Small intestine (tissue), 7 donors: Measurements from ENCODE around the gene PRMT7. TPM values are rescaled to one million over a fixed set of nuclear protein-coding genes. Genes with fewer than 3 reads are reported as not detected.

Experiments used
- DNase-seq, 2 donors: peaks; one replicate each; pipeline versions ENCODE4 v3.0.0 to v3.0.0-alpha.2; 2013
- FAIRE-seq: peaks from 2 replicates; lab custom pipeline; 2012; peaks lifted over from hg19 to GRCh38; lab: Jason Lieb, UNC
- H3K27ac ChIP-seq, 3 donors: one replicate each; pipeline ENCODE4 v1.5.1; 2013; ENCODE audit warnings: low read length in 2 of 3, mild to moderate bottlenecking in 2 of 3, control low read depth in 1 of 3, inconsistent platforms in 1 of 3, low read depth in 1 of 3, moderate library complexity in 1 of 3
- H3K27me3 ChIP-seq, 3 donors: one replicate each; pipeline ENCODE4 v1.6.1; 2013; ENCODE audit warnings: low read length in 3 of 3, inconsistent platforms in 1 of 3; ENCODE audit not compliant: control insufficient read depth in 3 of 3, insufficient read depth in 3 of 3
- H3K36me3 ChIP-seq, 3 donors: one replicate each; pipeline ENCODE4 v1.6.1; 2013; ENCODE audit warnings: low read length in 3 of 3, inconsistent platforms in 1 of 3, low read depth in 1 of 3, mild to moderate bottlenecking in 1 of 3, moderate library complexity in 1 of 3; ENCODE audit not compliant: control insufficient read depth in 3 of 3, insufficient read depth in 2 of 3
- H3K4me1 ChIP-seq, 3 donors: one replicate each; pipeline ENCODE4 v1.6.1; 2013; ENCODE audit warnings: low read length in 2 of 3, inconsistent platforms in 1 of 3, low read depth in 1 of 3, mild to moderate bottlenecking in 1 of 3, moderate library complexity in 1 of 3; ENCODE audit not compliant: control insufficient read depth in 3 of 3, insufficient read depth in 2 of 3
- H3K4me3 ChIP-seq, 3 donors: one replicate each; pipeline ENCODE4 v1.5.1; 2013; ENCODE audit warnings: low read length in 3 of 3, control low read depth in 1 of 3, inconsistent platforms in 1 of 3, low read depth in 1 of 3, mild to moderate bottlenecking in 1 of 3, moderate library complexity in 1 of 3
- H3K9me3 ChIP-seq, 2 donors: one replicate each; pipeline ENCODE4 v1.6.1; 2013; ENCODE audit warnings: low read depth in 1 of 2, low read length in 1 of 2; ENCODE audit not compliant: control insufficient read depth in 2 of 2, insufficient read depth in 1 of 2
- WGBS, 3 donors: extraction: QIAGEN DNeasy Blood & Tissue Kit; methylation state at CpG; one replicate each; pipeline ENCODE4 v1.1.7; 2013; 5-methylcytosine and 5-hydroxymethylcytosine counted together
- polyA plus RNA-seq, 4 donors: library from polyadenylated mRNA; stranded (reverse) in 3 of 4; unstranded in 1 of 4; fragments of 200-250 nt in 3 of 4; fragments of 120-200 nt in 1 of 4; gene quantifications; one replicate each; pipeline versions ENCODE4 v1.2.1 to v1.2.3, GENCODE V29; 2013
- donor health status: healthy with polysubstance abuse.
- donor health status: control.
- donor health status: control.
- donor health status: Bipolar disorder and iron deficiency.
- donor health status: healthy.

PRMT7 gene
- polyA plus RNA-seq, 4 donors, result 13.6 to 46.3 (median 20.2) TPM

DNA sequence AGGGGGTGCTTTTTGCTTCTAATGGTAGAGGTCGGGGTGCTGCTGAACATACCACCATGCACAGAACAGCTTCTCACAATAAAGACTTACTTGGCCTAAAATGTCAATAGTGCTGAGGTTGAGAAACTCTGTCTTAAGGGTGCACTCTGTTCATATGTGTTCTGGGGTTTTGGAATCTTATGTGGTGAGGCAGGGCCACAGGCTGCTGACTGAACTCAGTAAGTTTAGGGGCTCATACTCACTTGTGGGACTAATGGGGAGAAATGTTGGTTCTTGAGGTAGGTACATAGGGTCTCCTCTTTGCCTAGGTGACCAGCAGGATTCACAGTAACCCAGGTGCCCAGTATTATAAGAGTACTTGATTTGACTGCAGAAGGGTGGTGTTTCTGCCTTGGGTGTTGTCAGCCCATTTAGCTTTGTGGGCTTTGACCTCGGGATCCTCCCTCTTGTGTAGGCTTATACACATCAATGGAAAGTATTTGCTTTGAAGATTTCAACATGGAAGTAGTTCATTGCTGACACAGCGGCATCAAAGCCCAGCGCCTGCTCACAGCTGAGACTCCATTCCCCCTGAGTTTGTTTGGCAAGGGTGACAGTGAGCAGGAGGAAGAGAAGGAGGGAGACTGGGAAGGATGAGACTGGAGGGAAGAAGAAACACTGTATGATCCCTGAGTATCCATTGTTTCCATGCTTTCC is 29.3 kb upstream of the PRMT7 start:
- DNase-seq, result no peak
- Histone ChIP-seq H3K4me3 (no peak overlapping the region), H3K36me3 (peaks cover 2 to 17% (median 4%) of the 10 kb centered on the region in 3 donors), H3K27ac (no peak overlapping the region), H3K4me1 (peaks cover 0 to 4% (median 0%) of the 10 kb centered on the region in 3 donors), H3K9me3 (no peaks in the 10 kb centered on the region), H3K27me3 (no peaks in the 10 kb centered on the region)
- FAIRE-seq, result no peak
- WGBS, 3 donors, result 76 to 80% (median 78%) methylated on average over 4 of the region's 4 CpGs

DNA sequence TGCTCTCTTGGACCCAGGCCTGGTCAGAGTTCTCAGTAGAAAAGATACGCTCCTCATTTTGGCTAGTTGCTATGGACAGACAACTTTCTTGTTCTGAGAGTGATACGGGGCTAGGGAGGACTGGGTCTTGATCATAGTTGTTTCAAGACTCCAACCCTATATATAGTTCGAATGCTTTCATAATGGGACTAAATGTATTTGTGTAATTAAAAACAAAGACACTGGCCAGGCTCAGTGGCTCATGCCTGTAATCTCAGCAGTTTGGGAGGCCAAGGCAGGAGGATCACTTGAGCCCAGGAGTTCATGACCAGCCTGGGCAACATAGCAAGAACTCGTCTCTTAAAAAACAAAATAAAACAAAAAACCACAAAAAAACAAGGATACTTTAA is 28.8 kb upstream of the PRMT7 start:
- Histone ChIP-seq H3K27ac (no peak overlapping the region), H3K4me1 (peaks cover 0 to 4% (median 0%) of the 10 kb centered on the region in 3 donors), H3K36me3 (peaks cover 2 to 17% (median 4%) of the 10 kb centered on the region in 3 donors), H3K9me3 (no peaks in the 10 kb centered on the region), H3K27me3 (no peaks in the 10 kb centered on the region), H3K4me3 (no peak overlapping the region)
- 82 to 97% (median 94%) methylated on average over 4 of the region's 4 CpGs for WGBS, 3 donors
- FAIRE-seq, result no peak
- no peak for DNase-seq

DNA sequence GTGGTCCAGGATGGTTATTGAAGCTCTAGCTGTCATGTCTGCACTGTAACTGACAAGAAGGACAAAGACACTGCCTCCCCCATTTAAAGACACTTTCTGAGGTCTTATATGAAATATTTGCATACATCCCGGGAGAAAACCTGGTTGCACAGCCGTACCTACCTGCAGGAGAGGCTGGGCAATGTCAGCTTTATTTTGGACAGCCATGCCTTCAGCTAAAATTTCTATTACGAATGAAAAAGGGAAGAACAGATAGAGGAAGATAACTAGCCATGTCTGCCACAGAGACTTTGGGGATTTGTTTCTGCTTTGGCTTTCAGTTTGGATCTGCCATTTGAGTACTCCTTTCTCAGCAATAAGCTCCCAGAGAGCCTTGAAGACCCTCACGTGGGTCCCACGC is 27.5 kb upstream of the PRMT7 start:
- no peak for FAIRE-seq
- Histone ChIP-seq H3K9me3 (no peaks in the 10 kb centered on the region), H3K4me3 (no peak overlapping the region), H3K27ac (peak overlapping the region in 2 of 3 donors; percentile 16 to 67), H3K4me1 (peaks cover 0 to 6% (median 0%) of the 10 kb centered on the region in 3 donors), H3K36me3 (peaks cover 2 to 27% (median 4%) of the 10 kb centered on the region in 3 donors), H3K27me3 (no peaks in the 10 kb centered on the region)
- WGBS, 3 donors, result 70 to 74% (median 73%) methylated on average over 5 of the region's 5 CpGs
- DNase-seq, result no peak

GRCh38 chr16:68283801-68284598 is 26.8 kb upstream of the PRMT7 start:
- no peaks in the 10 kb centered on the region for H3K27me3 ChIP-seq
- no peaks in the 10 kb centered on the region for H3K9me3 ChIP-seq
- FAIRE-seq (no peak), DNase-seq (no peak)
- WGBS, 3 donors, result 63 to 77% (median 66%) methylated on average over 9 of the region's 9 CpGs
- H3K36me3 ChIP-seq, result peaks cover 2 to 31% (median 4%) of the 10 kb centered on the region in 3 donors
- peaks cover 0 to 6% (median 0%) of the 10 kb centered on the region in 3 donors for H3K4me1 ChIP-seq
- H3K27ac ChIP-seq, result peak overlapping the region in 2 of 3 donors; percentile 16 to 67
- H3K4me3 ChIP-seq, result no peak overlapping the region

GRCh38 chr16:68284847-68285246 is 26.0 kb upstream of the PRMT7 start:
- H3K4me3 ChIP-seq, result no peak overlapping the region
- peaks cover 2 to 33% (median 4%) of the 10 kb centered on the region in 3 donors for H3K36me3 ChIP-seq
- H3K27ac ChIP-seq, result peak overlapping the region in 2 of 3 donors; percentile 12 to 67
- DNase-seq, result no peak
- H3K4me1 ChIP-seq, result peaks cover 0 to 6% (median 0%) of the 10 kb centered on the region in 3 donors
- no peaks in the 10 kb centered on the region for H3K9me3 ChIP-seq
- H3K27me3 ChIP-seq, result no peaks in the 10 kb centered on the region
- no peak for FAIRE-seq
- WGBS, 3 donors, result 59 to 79% (median 63%) methylated on average over 5 of the region's 5 CpGs

DNA sequence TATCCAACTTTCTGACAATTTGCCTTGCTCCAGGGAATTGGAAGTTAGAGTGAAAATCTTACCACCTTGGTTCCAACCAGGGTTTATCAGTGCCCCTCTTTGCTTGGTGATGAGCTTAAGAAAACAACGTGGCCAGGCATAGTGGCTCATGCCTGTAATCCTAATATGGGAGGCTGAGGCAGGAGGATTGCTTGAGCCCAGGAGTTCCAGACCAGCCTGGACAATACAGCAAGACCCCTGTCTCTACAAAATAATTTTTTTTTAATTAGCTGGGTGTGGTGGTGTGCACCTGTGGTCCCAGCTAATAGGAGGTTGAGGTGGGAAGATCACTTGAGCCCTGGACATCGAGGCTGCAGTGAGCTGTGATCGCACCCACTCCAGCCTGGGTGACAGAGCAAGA is 25.1 kb upstream of the PRMT7 start:
- no peak for DNase-seq
- FAIRE-seq, result no peak
- Histone ChIP-seq H3K27ac (peak overlapping the region in 1 of 3 donors; percentile 33), H3K36me3 (peaks cover 2 to 39% (median 10%) of the 10 kb centered on the region in 3 donors), H3K27me3 (no peaks in the 10 kb centered on the region), H3K4me1 (peaks cover 0 to 6% (median 0%) of the 10 kb centered on the region in 3 donors), H3K9me3 (no peaks in the 10 kb centered on the region), H3K4me3 (no peak overlapping the region)
- 86 to 92% (median 91%) methylated on average over 3 of the region's 3 CpGs for WGBS, 3 donors

- no peak for FAIRE-seq
- Histone ChIP-seq H3K4me3 (no peak overlapping the region), H3K4me1 (peaks cover 0 to 6% (median 0%) of the 10 kb centered on the region in 3 donors), H3K27me3 (no peaks in the 10 kb centered on the region), H3K36me3 (peaks cover 2 to 42% (median 11%) of the 10 kb centered on the region in 3 donors), H3K27ac (peak overlapping the region in 1 of 3 donors; percentile 42), H3K9me3 (no peaks in the 10 kb centered on the region)
- WGBS, 3 donors, result 71 to 84% (median 80%) methylated on average over 11 to 12 of the region's 12 CpGs
- DNase-seq, result peak in 1 of 2 donors; percentile 23
Measured at GRCh38 chr16:68286153-68287074, 24.4 kb upstream of the PRMT7 start.
